BJ (cell line): ENCODE results near the gene TSC22D2. TPM values are rescaled to one million over a fixed set of nuclear protein-coding genes. Genes with fewer than 3 reads are reported as not detected.
A peak's percentile ranks its signal among the peaks of the same experiment; 100 is the strongest.

Experiments used
- CTCF ChIA-PET: fragments of 350-600 bp; formaldehyde crosslinking; extraction: SDS; loops from one replicate; lab custom pipeline; 2021; ENCODE audit warnings: antibody characterized with exemption, inconsistent platforms; lab: Yijun Ruan, JAX
- POLR2A ChIA-PET: fragments of 300-600 bp; sonication (Branson Sonifier 250); formaldehyde crosslinking; extraction: SDS; loops from one replicate; lab custom pipeline; 2021; ENCODE audit warnings: antibody characterized with exemption; lab: Charles Lee
- DNase-seq: peaks from one replicate; pipeline ENCODE4 v3.0.0-alpha.2; 2011; ENCODE audit warnings: low read depth
- H3K27me3 ChIP-seq: 2 replicates; pipeline ENCODE4 v1.6.0; 2011; ENCODE audit warnings: low read length; ENCODE audit not compliant: control insufficient read depth, insufficient read depth
- H3K36me3 ChIP-seq: 2 replicates; pipeline ENCODE4 v1.5.1; 2011; ENCODE audit warnings: low read length; ENCODE audit not compliant: control insufficient read depth, insufficient read depth
- H3K4me3 ChIP-seq: 2 replicates; pipeline ENCODE4 v1.5.1; 2011; ENCODE audit warnings: low read depth, mild to moderate bottlenecking, control low read depth, low read length
- CTCF ChIP-seq: IDR thresholded peaks from 2 replicates; pipeline ENCODE4 v1.5.1; 2011; ENCODE audit warnings: low read depth, mild to moderate bottlenecking, control low read depth, inconsistent platforms, low read length, moderate library complexity; ENCODE audit not compliant: insufficient read depth
- polyA plus RNA-seq: library from polyadenylated mRNA; depleted of rRNA; stranded (reverse); fragments of >200 nt; gene quantifications from 2 replicates; pipeline ENCODE4 v1.2.3, GENCODE V29; 2011

TSC22D2 gene
- polyA plus RNA-seq, 1 experiment: 8.4 TPM

- peak overlapping the region; percentile 84 for H3K4me3 ChIP-seq
- H3K36me3 ChIP-seq: peaks cover 4% of the 10 kb centered on the region; the same call in 1 of the 2 replicates
- POLR2A ChIA-PET: interaction anchor here (1.0 to 1.2 kb wide), 2 partner anchors 16 to 118 kb away, joined by 3 to 4 read pairs; no protein-coding TSS in a partner anchor
- no peak for DNase-seq
- no peak for TF ChIP-seq CTCF
- CTCF ChIA-PET: interaction anchor here (0.8 to 1.0 kb wide), 2 partner anchors 81 to 90 kb away, joined by 3 read pairs; no protein-coding TSS in a partner anchor
- H3K27me3 ChIP-seq: no peaks in the 10 kb centered on the region
Measured at GRCh38 chr3:150414258-150414657, 6.2 kb downstream of the TSC22D2 start.

- Histone ChIP-seq H3K27me3 (no peaks in the 10 kb centered on the region), H3K4me3 (peak overlapping the region; percentile 84; the same call in 1 of the 2 replicates), H3K36me3 (peaks cover 4% of the 10 kb centered on the region; the same call in 1 of the 2 replicates)
- DNase-seq: no peak
- ChIA-PET POLR2A (interaction anchor here (0.6 to 1.2 kb wide), 2 partner anchors 119 to 173 kb away, joined by 3 read pairs; no protein-coding TSS in a partner anchor), CTCF (interaction anchor here (0.7 to 1.1 kb wide), 4 partner anchors 80 to 187 kb away, joined by 3 to 5 read pairs (median 4); no protein-coding TSS in a partner anchor)
- no peak for TF ChIP-seq CTCF
Measured at GRCh38 chr3:150414959-150415358, 6.9 kb downstream of the TSC22D2 start.

- TF ChIP-seq CTCF: no peak
- H3K27me3 ChIP-seq: no peaks in the 10 kb centered on the region
- ChIA-PET CTCF (interaction anchor here (0.8 to 1.1 kb wide), 3 partner anchors 63 to 76 kb away, joined by 3 to 4 read pairs (median 3); no protein-coding TSS in a partner anchor), POLR2A (no interaction called here)
- DNase-seq: no peak
- no peak overlapping the region for H3K4me3 ChIP-seq
- no peaks in the 10 kb centered on the region for H3K36me3 ChIP-seq
Measured at GRCh38 chr3:150419076-150419868, 11.2 kb downstream of the TSC22D2 start.

- CTCF ChIA-PET: interaction anchor here (0.9 to 1.1 kb wide), 2 partner anchors 62 to 76 kb away, joined by 3 to 4 read pairs; no protein-coding TSS in a partner anchor
- no peak for DNase-seq
- no peaks in the 10 kb centered on the region for H3K27me3 ChIP-seq
- H3K36me3 ChIP-seq: no peaks in the 10 kb centered on the region
- no peak overlapping the region for H3K4me3 ChIP-seq
- POLR2A ChIA-PET: no interaction called here
- no peak for TF ChIP-seq CTCF
Measured at GRCh38 chr3:150419959-150420358, 11.9 kb downstream of the TSC22D2 start.

- no peaks in the 10 kb centered on the region for H3K36me3 ChIP-seq
- CTCF ChIA-PET: no interaction called here
- POLR2A ChIA-PET: no interaction called here
- no peak for TF ChIP-seq CTCF
- H3K27me3 ChIP-seq: no peaks in the 10 kb centered on the region
- H3K4me3 ChIP-seq: no peak overlapping the region
- DNase-seq: no peak
Measured at GRCh38 chr3:150421256-150421655, 13.2 kb downstream of the TSC22D2 start.
